DMS79 treated with DMSO at 0.1 percent for 48 hours (cell line): Measurements from ENCODE around the gene LILRA1.
"Not testable (repeated sequence)": the region's sequence is repeated elsewhere in the genome, so short reads cannot be mapped to it uniquely, and the experiment has no call there.

Source experiments
- DNase-seq: peaks from one replicate; lab custom pipeline; 2025; lab: John Stamatoyannopoulos, UW

Gene LILRA1

GRCh38 chr19:54624934-54625730 lies 31.7 kb downstream of the LILRA1 start:
- DNase-seq, result not testable (repeated sequence)

- DNase-seq, result no peak
Measured at GRCh38 chr19:54626757-54627156, 33.3 kb downstream of the LILRA1 start.

- DNase-seq, result not testable (repeated sequence)
Measured at GRCh38 chr19:54627912-54628311, 34.5 kb downstream of the LILRA1 start.

GRCh38 chr19:54630262-54630661 lies 36.8 kb downstream of the LILRA1 start, which contains the start of gene LILRB1:
Gene LILRB1 (plus strand): TSS chr19:54630484. CDS start chr19:54631074, 590 bp downstream.
- DNase-seq, result not testable (repeated sequence)

GRCh38 chr19:54630782-54631181 lies 37.4 kb downstream of the LILRA1 start:
- DNase-seq, result no peak

- DNase-seq, result not testable (repeated sequence)
Measured at GRCh38 chr19:54631489-54632337, 38.3 kb downstream of the LILRA1 start.

GRCh38 chr19:54632517-54632916 lies 39.1 kb downstream of the LILRA1 start:
- not testable (repeated sequence) for DNase-seq

GRCh38 chr19:54633401-54633800 lies 40.0 kb downstream of the LILRA1 start:
- DNase-seq, result no peak

GRCh38 chr19:54636081-54636480 lies 42.6 kb downstream of the LILRA1 start:
- not testable (repeated sequence) for DNase-seq

- no peak for DNase-seq
Measured at GRCh38 chr19:54638683-54639082, 45.3 kb downstream of the LILRA1 start.

GRCh38 chr19:54642953-54643352 lies 49.5 kb downstream of the LILRA1 start:
- DNase-seq, result not testable (repeated sequence)

GRCh38 chr19:54643583-54643982 lies 50.2 kb downstream of the LILRA1 start:
- DNase-seq, result not testable (repeated sequence)

- no peak for DNase-seq
Measured at GRCh38 chr19:54644056-54644455, 50.6 kb downstream of the LILRA1 start.

- DNase-seq, result no peak
Measured at GRCh38 chr19:54646331-54646841, 53.0 kb downstream of the LILRA1 start.

GRCh38 chr19:54648129-54648528 lies 54.7 kb downstream of the LILRA1 start:
- no peak for DNase-seq

- DNase-seq, result no peak
Measured at GRCh38 chr19:54650108-54650655, 56.8 kb downstream of the LILRA1 start.
